B cell (primary cell): ENCODE results near the gene PYY. TPM values are rescaled to one million over a fixed set of nuclear protein-coding genes. Genes with fewer than 3 reads are reported as not detected.

Source experiments
- ATAC-seq: fragments of 200-7000 bp; cut with Tn5 transposase; one replicate; pipeline ENCODE4 v1.10.0; 2021; ENCODE audit warnings: low read depth, mild to moderate bottlenecking, moderate number of reproducible peaks, moderate library complexity
- CTCF ChIA-PET: fragments of 350-600 bp; sonication (Branson Sonifier 250); formaldehyde crosslinking; loops from one replicate; lab custom pipeline; 2021; ENCODE audit warnings: antibody characterized with exemption, inconsistent platforms; lab: Charles Lee
- POLR2A ChIA-PET: fragments of 350-600 bp; sonication (Branson Sonifier 250); formaldehyde crosslinking; loops from one replicate; lab custom pipeline; 2021; ENCODE audit warnings: antibody characterized with exemption; lab: Charles Lee
- DNase-seq: peaks from one replicate; pipeline ENCODE4 v3.0.0; 2013
- H2AFZ ChIP-seq: 2 replicates; pipeline ENCODE4 v1.6.1; 2012; ENCODE audit warnings: mild to moderate bottlenecking, low read depth, low read length; ENCODE audit not compliant: insufficient read depth, poor library complexity, severe bottlenecking
- H3K27ac ChIP-seq, 2 donors: 1 replicate in 1 of 2; 2 replicates in 1 of 2; pipeline ENCODE4 v1.5.1; 2012 to 2013; ENCODE audit warnings: low read length in 2 of 2, mild to moderate bottlenecking in 2 of 2, moderate library complexity in 1 of 2
- H3K27me3 ChIP-seq, 4 experiments: fragments of 200-600 bp in 1 of 4; sonication (generic) in 1 of 4; replicated peaks in 1 of 4; 1 replicate in 2 of 4; 2 replicates in 2 of 4; pipeline versions ENCODE4 v1.6.1 to v1.7.0; 2013 to 2016; ENCODE audit warnings: low read length in 3 of 4, mild to moderate bottlenecking in 2 of 4, mixed read lengths in 1 of 4, moderate library complexity in 1 of 4; ENCODE audit not compliant: insufficient read depth in 4 of 4, control insufficient read depth in 3 of 4; ENCODE audit errors: control extremely low read depth in 1 of 4
- H3K36me3 ChIP-seq, 2 experiments: replicated peaks in 1 of 2; 1 replicate in 1 of 2; 2 replicates in 1 of 2; pipeline versions ENCODE4 v1.6.1 to v1.7.1; 2013; ENCODE audit warnings: low read length in 1 of 2; ENCODE audit not compliant: insufficient read depth in 2 of 2, control insufficient read depth in 1 of 2; ENCODE audit errors: control extremely low read depth in 1 of 2, extremely low read depth in 1 of 2
- H3K4me1 ChIP-seq, 2 donors: fragments of 200-600 bp in 1 of 2; sonication (generic) in 1 of 2; 1 replicate in 1 of 2; 2 replicates in 1 of 2; pipeline versions ENCODE4 v1.5.1 to v1.6.1; 2013 to 2017; ENCODE audit warnings: low read length in 2 of 2; ENCODE audit not compliant: control insufficient read depth in 2 of 2, insufficient read depth in 2 of 2
- H3K4me2 ChIP-seq: replicated peaks from 2 replicates; pipeline ENCODE3; 2012; ENCODE audit warnings: mild to moderate bottlenecking, low read depth, low read length; ENCODE audit not compliant: poor library complexity, severe bottlenecking
- H3K4me3 ChIP-seq, 5 experiments: fragments of 200-600 bp in 1 of 5; sonication (generic) in 1 of 5; 1 replicate in 3 of 5; 2 replicates in 2 of 5; pipeline versions ENCODE4 v1.5.1 to v1.7.0; 2011 to 2016; ENCODE audit warnings: low read length in 4 of 5, mild to moderate bottlenecking in 4 of 5, low read depth in 2 of 5, control low read depth in 1 of 5, moderate library complexity in 1 of 5; ENCODE audit not compliant: insufficient read depth in 1 of 5; ENCODE audit errors: control extremely low read depth in 1 of 5, extremely low read depth in 1 of 5
- H3K79me2 ChIP-seq: fragments of 200-600 bp; sonication (generic); one replicate; pipeline ENCODE4 v1.6.0; 2016; ENCODE audit warnings: low read length; ENCODE audit not compliant: control insufficient read depth, insufficient read depth
- H3K9ac ChIP-seq: fragments of 200-600 bp; sonication (generic); 2 replicates; pipeline ENCODE4 v1.6.1; 2017; ENCODE audit warnings: mild to moderate bottlenecking, low read length, moderate library complexity
- H3K9me3 ChIP-seq, 3 donors: one replicate each; pipeline versions ENCODE4 v1.6.1 to v1.7.1; 2013; ENCODE audit warnings: low read length in 2 of 3; ENCODE audit not compliant: control insufficient read depth in 2 of 3, insufficient read depth in 1 of 3; ENCODE audit errors: control extremely low read depth in 1 of 3
- H4K20me1 ChIP-seq: 2 replicates; pipeline ENCODE4 v1.6.0; 2012; ENCODE audit warnings: mild to moderate bottlenecking, low read length; ENCODE audit not compliant: insufficient read depth, control insufficient read depth, poor library complexity, severe bottlenecking
- H3K27ac Mint-ChIP-seq: one replicate; pipeline ENCODE4 v1.8.0; 2021; ENCODE audit warnings: mixed read lengths
- H3K27me3 Mint-ChIP-seq: one replicate; pipeline ENCODE4 v1.8.0; 2021; ENCODE audit warnings: mixed read lengths
- H3K4me1 Mint-ChIP-seq: one replicate; pipeline ENCODE4 v1.8.0; 2021; ENCODE audit warnings: mixed read lengths
- H3K4me3 Mint-ChIP-seq: one replicate; pipeline ENCODE4 v1.8.0; 2021; ENCODE audit warnings: mixed read lengths
- H3K9me3 Mint-ChIP-seq: one replicate; pipeline ENCODE4 v1.8.0; 2022; ENCODE audit warnings: mixed read lengths; ENCODE audit not compliant: insufficient read depth
- CTCF ChIP-seq: fragments of 200-600 bp; IDR thresholded peaks from one replicate; pipeline ENCODE4 v1.8.0; 2022; ENCODE audit warnings: antibody characterized with exemption, mild to moderate bottlenecking
- EZH2 ChIP-seq: IDR thresholded peaks from 2 replicates; pipeline ENCODE4 v1.6.1; 2012; ENCODE audit warnings: borderline replicate concordance, low read depth, mild to moderate bottlenecking, moderate library complexity, low read length; ENCODE audit not compliant: insufficient read depth, poor library complexity, severe bottlenecking
- WGBS: methylation state at CpG from one replicate; pipeline ENCODE4 v1.1.5; 2013; ENCODE audit warnings: missing lambda C conversion rate; ENCODE audit not compliant: insufficient coverage; 5-methylcytosine and 5-hydroxymethylcytosine counted together
- intact Hi-C: fragments of 100-400 bp; cut with micrococcal nuclease; formaldehyde crosslinking; loops from one replicate; pipeline ENCODE4 v1.10.0; 2022
- polyA plus RNA-seq: library from polyadenylated mRNA; depleted of rRNA; stranded (reverse); fragments of >200 nt; gene quantifications from 2 replicates; pipeline ENCODE4 v1.2.3, GENCODE V29; 2012
- total RNA-seq, 2 donors: library from RNA; stranded (reverse); fragments of 120-200 nt in 1 of 2; gene quantifications; 1 replicate in 1 of 2; 2 replicates in 1 of 2; pipeline versions ENCODE4 v1.2.3 to v1.2.4, GENCODE V29; 2013 to 2022

The PYY gene
- total and polyA plus RNA-seq, 2 donors (not counting 1 experiment from before 2014, with no cell fraction given): 0.19 TPM; not detected in 1

GRCh38 chr17:43951750-43952149 is 2.0 kb downstream of the PYY start:
- Mint-ChIP-seq H3K27ac (no peak overlapping the region), H3K27me3 (peaks cover 66% of the 10 kb centered on the region), H3K4me1 (peaks cover 4% of the 10 kb centered on the region), H3K4me3 (no peak overlapping the region), H3K9me3 (no peaks in the 10 kb centered on the region)
- 83% methylated on average over 1 of the region's 4 CpGs for WGBS
- Histone ChIP-seq H2AFZ (no peak overlapping the region), H3K4me2 (no peak overlapping the region), H3K4me1 (peaks cover 11 to 13% of the 10 kb centered on the region in 2 donors), H3K27ac (no peak overlapping the region), H3K36me3 (no peaks in the 10 kb centered on the region), H4K20me1 (no peaks in the 10 kb centered on the region), H3K9ac (no peak overlapping the region), H3K27me3 (peaks cover 0 to 49% (median 18%) of the 10 kb centered on the region in 4 experiments), H3K4me3 (no peak overlapping the region), H3K79me2 (no peaks in the 10 kb centered on the region), H3K9me3 (peaks cover 0 to 10% (median 0%) of the 10 kb centered on the region in 3 donors)
- ChIA-PET CTCF (no interaction called here), POLR2A (no interaction called here)
- intact Hi-C loops: no loop called here
- ATAC-seq (no peak), DNase-seq (no peak)
- TF ChIP-seq EZH2: no peak
- no peak for TF ChIP-seq CTCF

DNA sequence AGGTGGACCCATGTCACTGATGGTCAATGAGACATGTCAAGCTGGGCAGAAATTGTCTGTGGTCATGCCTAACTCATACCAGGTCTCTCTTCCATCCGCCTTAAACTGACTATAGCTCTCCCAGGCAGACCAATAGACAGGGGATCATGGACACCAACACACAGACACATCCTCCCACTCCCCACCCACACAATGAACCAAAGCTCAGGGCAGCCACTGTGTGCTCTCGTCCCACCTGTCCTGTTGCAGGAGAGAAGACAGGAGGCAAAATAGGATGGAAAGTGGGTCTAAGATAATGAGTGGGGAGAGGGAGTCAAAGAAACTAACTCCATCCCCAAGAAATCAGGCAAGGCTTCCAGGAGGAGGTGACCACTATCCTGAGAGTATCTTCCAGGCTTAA is 3.2 kb downstream of the PYY start:
- no peaks in the 10 kb centered on the region for H3K79me2 ChIP-seq
- Mint-ChIP-seq H3K4me3 (no peak overlapping the region), H3K9me3 (no peaks in the 10 kb centered on the region), H3K4me1 (peaks cover 4% of the 10 kb centered on the region), H3K27me3 (peaks cover 65% of the 10 kb centered on the region), H3K27ac (no peak overlapping the region)
- H3K4me2 ChIP-seq: no peak overlapping the region
- no peak overlapping the region for H2AFZ ChIP-seq
- no peaks in the 10 kb centered on the region for H3K36me3 ChIP-seq
- ChIA-PET CTCF (interaction anchor here (0.9 to 1.3 kb wide), 2 partner anchors 10 to 41 kb away, joined by 3 read pairs; no protein-coding TSS in a partner anchor), POLR2A (no interaction called here)
- H3K27ac ChIP-seq: no peak overlapping the region
- H3K4me1 ChIP-seq: peaks cover 11 to 13% of the 10 kb centered on the region in 2 donors
- peaks cover 0 to 10% (median 0%) of the 10 kb centered on the region in 3 donors for H3K9me3 ChIP-seq
- H3K4me3 ChIP-seq: no peak overlapping the region
- H3K27me3 ChIP-seq: peaks cover 0 to 48% (median 18%) of the 10 kb centered on the region in 4 experiments
- H3K9ac ChIP-seq: no peak overlapping the region
- no peak for ATAC-seq
- TF ChIP-seq EZH2: no peak
- TF ChIP-seq CTCF: no peak
- no peak for DNase-seq
- 89% methylated on average over 1 of the region's 2 CpGs for WGBS
- intact Hi-C loops: no loop called here
- no peaks in the 10 kb centered on the region for H4K20me1 ChIP-seq
